ENCODE results near the gene HMOX1.

HMOX1 gene

DNA sequence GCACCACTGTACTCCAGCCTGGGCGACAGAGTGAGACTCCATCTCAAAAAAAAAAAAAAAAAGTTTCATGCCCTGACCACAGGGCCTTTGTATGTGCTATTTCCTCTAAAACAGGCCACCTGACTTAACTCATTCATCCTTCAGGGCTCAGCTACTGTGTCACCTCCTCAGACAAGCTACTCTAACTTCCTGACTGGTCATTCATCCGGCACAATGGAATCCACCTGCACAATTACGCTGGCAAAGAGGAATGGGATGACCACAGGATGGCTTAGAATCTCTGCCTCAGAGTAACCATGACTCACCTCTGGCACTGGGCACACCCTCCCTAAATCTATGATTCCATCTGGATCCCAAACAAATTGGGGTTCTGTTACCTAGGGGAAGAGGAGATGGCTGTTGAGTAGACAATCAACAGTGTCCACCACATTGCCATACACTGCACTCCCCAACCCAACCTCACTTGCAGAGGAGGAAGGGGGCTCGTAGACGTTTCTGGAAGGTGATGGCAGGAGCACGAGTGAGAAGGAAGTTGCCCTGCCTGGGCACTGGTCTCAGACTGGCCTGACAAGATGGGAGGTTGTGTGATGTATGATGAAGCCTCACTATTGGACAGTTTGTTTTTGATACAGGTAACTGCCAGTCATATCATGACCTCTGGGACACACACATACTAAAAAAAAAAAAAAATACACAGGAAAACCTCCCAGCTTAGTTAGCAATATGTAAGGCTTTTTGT, 22.8 kb upstream of the HMOX1 start:
- Histone ChIP-seq H3K27ac (ENCODE audit: low read length) (no peak overlapping the region), H3K9ac (ENCODE audit: low read length) (no peak overlapping the region), H3F3A (ENCODE audit: insufficient read depth, low read length) (peaks cover 7% of the 10 kb centered on the region), H2AFZ (ENCODE audit: low read length) (no peak overlapping the region), H3K36me3 (replicated peaks; ENCODE audit: insufficient read depth, low read length) (no peaks in the 10 kb centered on the region), H4K20me1 (ENCODE audit: insufficient read depth, low read length) (no peaks in the 10 kb centered on the region), H3K9me2 (replicated peaks; ENCODE audit: insufficient read depth, low read length) (no peaks in the 10 kb centered on the region), H3K27me3 (replicated peaks; ENCODE audit: insufficient read depth, low read length) (no peaks in the 10 kb centered on the region), H3K79me2 (ENCODE audit: low read length) (no peaks in the 10 kb centered on the region), H3K4me2 (ENCODE audit: low read depth, low read length) (no peak overlapping the region), H3K4me1 (ENCODE audit: low read length) (peaks cover 7% of the 10 kb centered on the region), H3K9me3 (replicated peaks; ENCODE audit: insufficient read depth, low read length) (no peaks in the 10 kb centered on the region), H3K4me3 (ENCODE audit: low read length) (no peak overlapping the region)
- no peak for TF ChIP-seq EZH2 (optimal IDR thresholded peaks at IDR 0.05; ENCODE audit: low read depth, low read length)
- TF ChIP-seq, protein P1, sequence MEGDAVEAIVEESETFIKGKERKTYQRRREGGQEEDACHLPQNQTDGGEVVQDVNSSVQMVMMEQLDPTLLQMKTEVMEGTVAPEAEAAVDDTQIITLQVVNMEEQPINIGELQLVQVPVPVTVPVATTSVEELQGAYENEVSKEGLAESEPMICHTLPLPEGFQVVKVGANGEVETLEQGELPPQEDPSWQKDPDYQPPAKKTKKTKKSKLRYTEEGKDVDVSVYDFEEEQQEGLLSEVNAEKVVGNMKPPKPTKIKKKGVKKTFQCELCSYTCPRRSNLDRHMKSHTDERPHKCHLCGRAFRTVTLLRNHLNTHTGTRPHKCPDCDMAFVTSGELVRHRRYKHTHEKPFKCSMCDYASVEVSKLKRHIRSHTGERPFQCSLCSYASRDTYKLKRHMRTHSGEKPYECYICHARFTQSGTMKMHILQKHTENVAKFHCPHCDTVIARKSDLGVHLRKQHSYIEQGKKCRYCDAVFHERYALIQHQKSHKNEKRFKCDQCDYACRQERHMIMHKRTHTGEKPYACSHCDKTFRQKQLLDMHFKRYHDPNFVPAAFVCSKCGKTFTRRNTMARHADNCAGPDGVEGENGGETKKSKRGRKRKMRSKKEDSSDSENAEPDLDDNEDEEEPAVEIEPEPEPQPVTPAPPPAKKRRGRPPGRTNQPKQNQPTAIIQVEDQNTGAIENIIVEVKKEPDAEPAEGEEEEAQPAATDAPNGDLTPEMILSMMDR (IDR thresholded peaks at IDR 0.05; ENCODE audit: low read length) = no peak
- no peak for TF ChIP-seq EZH2phosphoT487 (IDR thresholded peaks at IDR 0.05; ENCODE audit: low read length)
- DNase-seq = no peak

DNA sequence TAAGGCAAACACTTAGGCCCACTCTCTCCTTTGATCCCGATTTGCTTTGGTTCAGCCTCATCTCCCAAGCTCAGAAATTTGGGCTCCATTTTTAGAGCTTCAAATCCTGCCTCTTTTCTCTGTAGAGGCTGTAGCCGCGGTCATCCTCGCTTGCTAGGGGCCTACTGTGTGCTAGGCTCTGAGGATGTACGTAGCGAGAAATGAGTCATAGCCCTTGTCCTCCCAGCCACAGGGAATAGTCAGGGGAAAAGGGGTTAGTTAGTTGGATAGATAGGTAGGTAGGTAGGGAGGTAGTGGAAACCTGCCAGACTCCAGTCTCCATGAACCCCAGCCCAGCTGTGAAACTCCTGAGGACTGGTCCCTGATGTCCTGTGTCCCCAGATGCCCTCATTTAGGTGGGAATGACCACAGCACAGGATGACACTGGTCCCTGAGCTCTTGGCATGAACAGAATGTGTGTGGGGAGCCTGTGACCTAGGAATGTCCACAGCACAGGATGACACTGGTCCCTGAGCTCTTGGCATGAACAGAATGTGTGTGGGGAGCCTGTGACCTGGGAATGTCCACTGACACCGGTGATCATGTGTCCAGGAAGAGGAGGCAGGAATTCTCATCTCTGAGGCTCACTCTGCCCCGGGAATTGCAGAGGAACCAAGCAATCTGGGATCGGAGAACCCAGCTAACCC, 21.4 kb upstream of the HMOX1 start:
- H3K4me3 ChIP-seq (ENCODE audit: low read length) = no peak overlapping the region
- TF ChIP-seq, protein P1 (IDR thresholded peaks at IDR 0.05; ENCODE audit: low read length) = no peak
- TF ChIP-seq EZH2phosphoT487 (IDR thresholded peaks at IDR 0.05; ENCODE audit: low read length) (no peak), EZH2 (optimal IDR thresholded peaks at IDR 0.05; ENCODE audit: low read depth, low read length) (no peak)
- H3K4me2 ChIP-seq (ENCODE audit: low read depth, low read length) = no peak overlapping the region
- no peaks in the 10 kb centered on the region for H3K27me3 ChIP-seq (replicated peaks; ENCODE audit: insufficient read depth, low read length)
- no peak overlapping the region for H2AFZ ChIP-seq (ENCODE audit: low read length)
- DNase-seq = no peak
- no peaks in the 10 kb centered on the region for H3K79me2 ChIP-seq (ENCODE audit: low read length)
- no peak overlapping the region for H3K27ac ChIP-seq (ENCODE audit: low read length)
- H4K20me1 ChIP-seq (ENCODE audit: insufficient read depth, low read length) = no peaks in the 10 kb centered on the region
- H3K9me2 ChIP-seq (replicated peaks; ENCODE audit: insufficient read depth, low read length) = no peaks in the 10 kb centered on the region
- no peaks in the 10 kb centered on the region for H3K9me3 ChIP-seq (replicated peaks; ENCODE audit: insufficient read depth, low read length)
- H3F3A ChIP-seq (ENCODE audit: insufficient read depth, low read length) = peaks cover 10% of the 10 kb centered on the region
- no peaks in the 10 kb centered on the region for H3K36me3 ChIP-seq (replicated peaks; ENCODE audit: insufficient read depth, low read length)
- H3K4me1 ChIP-seq (ENCODE audit: low read length) = peaks cover 8% of the 10 kb centered on the region; the same call in 1 of the 2 replicates
- H3K9ac ChIP-seq (ENCODE audit: low read length) = no peak overlapping the region

DNA sequence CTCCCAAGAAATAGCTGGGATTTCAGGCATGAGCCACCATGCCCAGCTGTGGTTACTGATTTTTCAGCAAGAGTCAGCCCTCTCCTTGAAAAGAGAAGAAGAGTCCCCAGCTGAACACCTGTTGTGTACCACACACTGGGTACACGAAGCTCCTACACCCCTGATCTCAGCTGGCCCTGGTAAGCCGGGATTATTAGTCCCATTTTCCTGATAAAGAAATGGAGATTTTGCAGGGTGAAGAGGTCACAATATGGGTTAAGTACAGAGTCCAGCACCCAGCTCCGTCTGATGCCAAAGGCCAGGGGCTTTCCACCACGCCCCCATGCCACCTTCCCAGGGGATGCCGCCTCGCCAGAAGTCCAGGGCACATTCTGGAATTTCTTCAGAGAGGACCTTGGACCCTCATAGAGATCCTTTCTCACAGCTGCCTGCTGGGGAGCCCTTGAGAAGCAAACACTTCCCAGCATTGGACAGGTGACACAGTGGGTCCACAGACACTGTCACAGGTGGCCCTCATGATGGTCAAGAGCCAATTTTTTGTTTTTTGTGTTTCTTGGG, 19.8 kb upstream of the HMOX1 start:
- H3K27ac ChIP-seq (ENCODE audit: low read length) = no peak overlapping the region
- no peaks in the 10 kb centered on the region for H3K27me3 ChIP-seq (replicated peaks; ENCODE audit: insufficient read depth, low read length)
- no peak overlapping the region for H2AFZ ChIP-seq (ENCODE audit: low read length)
- no peaks in the 10 kb centered on the region for H3K79me2 ChIP-seq (ENCODE audit: low read length)
- H4K20me1 ChIP-seq (ENCODE audit: insufficient read depth, low read length) = no peaks in the 10 kb centered on the region
- no peaks in the 10 kb centered on the region for H3K9me2 ChIP-seq (replicated peaks; ENCODE audit: insufficient read depth, low read length)
- TF ChIP-seq, protein P1 (IDR thresholded peaks at IDR 0.05; ENCODE audit: low read length) = no peak
- TF ChIP-seq EZH2 (optimal IDR thresholded peaks at IDR 0.05; ENCODE audit: low read depth, low read length) (no peak), EZH2phosphoT487 (IDR thresholded peaks at IDR 0.05; ENCODE audit: low read length) (no peak)
- peaks cover 8% of the 10 kb centered on the region; the same call in 1 of the 2 replicates for H3K4me1 ChIP-seq (ENCODE audit: low read length)
- H3K4me3 ChIP-seq (ENCODE audit: low read length) = no peak overlapping the region
- DNase-seq = no peak
- no peaks in the 10 kb centered on the region for H3K36me3 ChIP-seq (replicated peaks; ENCODE audit: insufficient read depth, low read length)
- H3F3A ChIP-seq (ENCODE audit: insufficient read depth, low read length) = peaks cover 10% of the 10 kb centered on the region
- H3K9me3 ChIP-seq (replicated peaks; ENCODE audit: insufficient read depth, low read length) = no peaks in the 10 kb centered on the region
- H3K4me2 ChIP-seq (ENCODE audit: low read depth, low read length) = no peak overlapping the region
- no peak overlapping the region for H3K9ac ChIP-seq (ENCODE audit: low read length)

All from MM.1S (cell line).